OCI-LY7 (cell line): ENCODE measurements around the gene PODXL. TPM values are rescaled to one million over a fixed set of nuclear protein-coding genes. Genes with fewer than 3 reads are reported as not detected.

Experiments
- BruUV-seq: library from RNA; stranded (reverse); fragments of 400-500 nt; replicated peaks from 2 replicates; lab custom pipeline; 2021; lab: Mats Ljungman, UMichigan
- CTCF ChIA-PET: fragments of 300-600 bp; sonication (Branson Sonifier 250); formaldehyde crosslinking; loops from one replicate; lab custom pipeline; 2022; ENCODE audit warnings: antibody characterized with exemption; ENCODE audit not compliant: unreplicated experiment; lab: Charles Lee
- POLR2A ChIA-PET: fragments of 300-600 bp; sonication (Branson Sonifier 250); formaldehyde crosslinking; loops from one replicate; lab custom pipeline; 2022; ENCODE audit warnings: antibody characterized with exemption; lab: Charles Lee
- DNase-seq: peaks from one replicate; pipeline ENCODE4 v3.0.0-alpha.2; 2015; ENCODE audit warnings: low spot score
- H2AFZ ChIP-seq: fragments of 200-600 bp; sonication (generic), shearing (Covaris generic); 2 replicates; pipeline ENCODE4 v1.6.1; 2014; ENCODE audit warnings: mild to moderate bottlenecking, antibody characterized with exemption, low read length, moderate library complexity
- H3K27ac ChIP-seq: fragments of 200-600 bp; sonication (generic); 2 replicates; pipeline ENCODE4 v1.5.1; 2014; ENCODE audit warnings: mixed run types, low read depth, mild to moderate bottlenecking, moderate library complexity, low read length, inconsistent platforms; ENCODE audit not compliant: poor library complexity, severe bottlenecking
- H3K36me3 ChIP-seq: fragments of 200-600 bp; sonication (generic); 2 replicates; pipeline ENCODE4 v1.6.1; 2014; ENCODE audit warnings: mild to moderate bottlenecking, antibody characterized with exemption, low read length, moderate library complexity, mixed read lengths; ENCODE audit not compliant: insufficient read depth
- H3K4me1 ChIP-seq: fragments of 200-600 bp; sonication (generic); 2 replicates; pipeline ENCODE4 v1.5.1; 2014; ENCODE audit warnings: mild to moderate bottlenecking, low read length; ENCODE audit not compliant: insufficient read depth, poor library complexity, severe bottlenecking
- H3K4me2 ChIP-seq: fragments of 200-600 bp; sonication (generic); 2 replicates; pipeline ENCODE4 v1.6.1; 2014; ENCODE audit warnings: mild to moderate bottlenecking, low read length
- H3K4me3 ChIP-seq: fragments of 200-600 bp; sonication (generic); 2 replicates; pipeline ENCODE4 v1.5.1; 2014; ENCODE audit warnings: mild to moderate bottlenecking, low read depth, low read length; ENCODE audit not compliant: poor library complexity, severe bottlenecking
- H3K79me2 ChIP-seq: fragments of 200-600 bp; sonication (generic); 2 replicates; pipeline ENCODE4 v1.6.1; 2016; ENCODE audit warnings: low read depth, mild to moderate bottlenecking, low read length, moderate library complexity, mixed read lengths; ENCODE audit not compliant: insufficient read depth
- H3K9me2 ChIP-seq: fragments of 200-600 bp; sonication (generic); 2 replicates; pipeline ENCODE4 v1.6.1; 2016; ENCODE audit warnings: mild to moderate bottlenecking, low read length, mixed read lengths; ENCODE audit not compliant: insufficient read depth
- H3K9me3 ChIP-seq: fragments of 200-600 bp; sonication (generic); 2 replicates; pipeline ENCODE4 v1.6.1; 2014; ENCODE audit warnings: mild to moderate bottlenecking, mixed run types, low read length, mixed read lengths
- H4K20me1 ChIP-seq: fragments of 200-600 bp; sonication (generic); 2 replicates; pipeline ENCODE4 v1.6.1; 2014; ENCODE audit warnings: mild to moderate bottlenecking, antibody characterized with exemption, low read length, moderate library complexity, mixed read lengths; ENCODE audit not compliant: insufficient read depth
- CTCF ChIP-seq: fragments of 200-600 bp; sonication (generic); conservative IDR thresholded peaks from 2 replicates; pipeline ENCODE4 v1.5.1; 2014; ENCODE audit warnings: mild to moderate bottlenecking, antibody characterized with exemption, low read length, moderate library complexity, mixed read lengths
- EZH2phosphoT487 ChIP-seq: fragments of 200-600 bp; sonication (generic); IDR thresholded peaks from 2 replicates; pipeline ENCODE4 v1.6.1; 2018; ENCODE audit warnings: low read depth, borderline replicate concordance, mild to moderate bottlenecking, mixed run types, antibody characterized with exemption, low read length, moderate library complexity, mixed read lengths
- intact Hi-C: fragments of 100-400 bp; cut with micrococcal nuclease; formaldehyde crosslinking; loops from one replicate; pipeline ENCODE4 v1.10.0; 2022; ENCODE audit not compliant: unreplicated experiment
- total RNA-seq, 2 experiments: library from RNA; depleted of rRNA in 1 of 2; stranded (reverse); fragments of >200 nt in 1 of 2; shearing (Covaris generic) in 1 of 2; gene quantifications; 2 replicates each; pipeline ENCODE4 v1.2.3, GENCODE V29; 2014 to 2022

The PODXL gene
- total RNA-seq, 2 experiments from 2014 or later: 0.32 to 2.1 TPM

GRCh38 chr7:131595699-131596098, 39.3 kb upstream of the PODXL start:
- no peaks in the 10 kb centered on the region for H3K79me2 ChIP-seq
- TF ChIP-seq CTCF (no peak), EZH2phosphoT487 (no peak)
- no peaks in the 10 kb centered on the region for H3K9me2 ChIP-seq
- H2AFZ ChIP-seq: no peak overlapping the region
- CTCF ChIA-PET: no interaction called here
- H3K4me2 ChIP-seq: no peak overlapping the region
- H3K27ac ChIP-seq: no peak overlapping the region
- POLR2A ChIA-PET: no interaction called here
- DNase-seq: no peak
- intact Hi-C loops: no loop called here
- H3K36me3 ChIP-seq: no peaks in the 10 kb centered on the region
- no TSS peak for BruUV-seq
- no peaks in the 10 kb centered on the region for H3K9me3 ChIP-seq
- no peak overlapping the region for H3K4me3 ChIP-seq
- H3K4me1 ChIP-seq: no peaks in the 10 kb centered on the region
- H4K20me1 ChIP-seq: no peaks in the 10 kb centered on the region

- Histone ChIP-seq H3K79me2 (no peaks in the 10 kb centered on the region), H3K9me3 (no peaks in the 10 kb centered on the region), H3K36me3 (no peaks in the 10 kb centered on the region), H4K20me1 (no peaks in the 10 kb centered on the region), H3K4me2 (no peak overlapping the region), H3K4me3 (no peak overlapping the region), H3K9me2 (no peaks in the 10 kb centered on the region), H3K27ac (no peak overlapping the region), H3K4me1 (no peaks in the 10 kb centered on the region), H2AFZ (no peak overlapping the region)
- intact Hi-C loops: no loop called here
- TF ChIP-seq EZH2phosphoT487 (no peak), CTCF (no peak)
- CTCF ChIA-PET: no interaction called here
- no TSS peak for BruUV-seq
- no peak for DNase-seq
- POLR2A ChIA-PET: no interaction called here
Measured at GRCh38 chr7:131591687-131592319, 35.4 kb upstream of the PODXL start.

GRCh38 chr7:131587315-131587923, 31.0 kb upstream of the PODXL start:
- H3K4me3 ChIP-seq: no peak overlapping the region
- intact Hi-C loops: no loop called here
- H4K20me1 ChIP-seq: no peaks in the 10 kb centered on the region
- H3K4me2 ChIP-seq: no peak overlapping the region
- H3K9me3 ChIP-seq: no peaks in the 10 kb centered on the region
- no peaks in the 10 kb centered on the region for H3K36me3 ChIP-seq
- BruUV-seq: no TSS peak
- no peak overlapping the region for H2AFZ ChIP-seq
- TF ChIP-seq EZH2phosphoT487: no peak
- no peak for TF ChIP-seq CTCF
- no peaks in the 10 kb centered on the region for H3K79me2 ChIP-seq
- ChIA-PET POLR2A (no interaction called here), CTCF (no interaction called here)
- H3K4me1 ChIP-seq: no peaks in the 10 kb centered on the region
- no peak for DNase-seq
- no peak overlapping the region for H3K27ac ChIP-seq
- H3K9me2 ChIP-seq: no peaks in the 10 kb centered on the region
